SH-SY5Y (cell line): ENCODE results near the gene TSPYL4.

ENCODE experiments used
- GATA2 ChIP-seq: IDR thresholded peaks from 2 replicates; pipeline ENCODE4 v1.6.1; 2011; ENCODE audit warnings: mild to moderate bottlenecking, low read depth, low read length
- GATA3 ChIP-seq: IDR thresholded peaks from 2 replicates; pipeline ENCODE4 v1.6.1; 2011; ENCODE audit warnings: low read depth, mild to moderate bottlenecking, low read length, moderate library complexity

DNA sequence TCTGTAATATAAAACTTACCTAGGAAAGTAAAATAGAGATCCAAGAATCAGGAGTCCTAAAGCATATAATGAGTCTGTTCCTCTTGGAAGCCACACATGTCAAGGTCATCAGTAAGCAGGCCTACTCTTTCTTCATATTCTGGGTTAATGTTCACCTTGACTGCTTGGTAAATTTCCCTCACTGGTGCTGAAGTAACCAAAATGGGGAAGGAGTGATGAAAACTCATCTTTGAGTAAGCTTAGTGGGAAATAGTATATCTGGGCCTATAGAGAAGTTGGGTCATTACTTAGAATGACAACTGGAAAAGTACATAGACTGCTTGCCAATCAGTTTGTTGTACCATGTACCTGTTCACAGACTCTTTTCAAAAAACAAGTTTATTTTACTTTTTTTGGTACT is 6.6 kb downstream of the TSPYL4 start:
- TF ChIP-seq GATA2: no peak
- no peak for TF ChIP-seq GATA3
